ENCODE measurements around the gene SRMS.

Gene SRMS

DNA sequence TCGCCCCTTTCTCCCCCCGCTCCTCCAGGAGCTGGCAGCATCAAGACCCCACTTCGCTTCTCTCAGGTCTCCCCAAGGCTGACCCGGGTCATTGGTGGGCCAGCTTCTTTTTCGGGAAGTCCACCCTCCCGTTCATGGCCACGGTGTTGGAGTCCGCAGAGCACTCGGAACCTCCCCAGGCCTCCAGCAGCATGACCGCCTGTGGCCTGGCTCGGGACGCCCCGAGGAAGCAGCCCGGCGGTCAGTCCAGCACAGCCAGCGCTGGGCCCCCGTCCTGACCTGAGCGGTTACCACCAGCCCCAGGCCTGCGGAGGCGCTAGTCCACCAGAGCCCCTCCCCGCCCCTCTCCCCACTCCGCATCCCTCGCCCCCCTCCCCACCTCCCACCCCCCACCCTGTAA lies 25.9 kb downstream of the SRMS start:
- peaks cover 33% of the 10 kb centered on the region for H3K27me3 ChIP-seq (replicated peaks; ENCODE audit: insufficient read depth, low read length)
- no peaks in the 10 kb centered on the region for H3K36me3 ChIP-seq (replicated peaks; ENCODE audit: insufficient read depth, low read length)
- H3K9ac ChIP-seq (ENCODE audit: low read length): peak overlapping the region; percentile 73
- no peak overlapping the region for H3K27ac ChIP-seq (ENCODE audit: low read length)
- H3F3A ChIP-seq (ENCODE audit: insufficient read depth, low read length): peaks cover 7% of the 10 kb centered on the region; the same call in 1 of the 2 replicates
- no peaks in the 10 kb centered on the region for H3K9me2 ChIP-seq (replicated peaks; ENCODE audit: insufficient read depth, low read length)
- 0 out of 2 replicates have a peak, but pooled peaks cover 4% of the 10 kb centered on the region for H3K4me1 ChIP-seq (ENCODE audit: low read length)
- TF ChIP-seq CTCF (IDR thresholded peaks at IDR 0.05; ENCODE audit: low read length): no peak
- TF ChIP-seq EZH2phosphoT487 (IDR thresholded peaks at IDR 0.05; ENCODE audit: low read length): no peak
- no peaks in the 10 kb centered on the region for H3K9me3 ChIP-seq (replicated peaks; ENCODE audit: insufficient read depth, low read length)
- H3K4me3 ChIP-seq (ENCODE audit: low read length): peak overlapping the region; percentile 84
- DNase-seq: no peak
- H3K4me2 ChIP-seq (ENCODE audit: low read depth, low read length): peak overlapping the region; percentile 99
- H2AFZ ChIP-seq (ENCODE audit: low read length): no peak overlapping the region
- H3K79me2 ChIP-seq (ENCODE audit: low read length): peaks cover 15% of the 10 kb centered on the region
- H4K20me1 ChIP-seq (ENCODE audit: insufficient read depth, low read length): no peaks in the 10 kb centered on the region

- peak overlapping the region; percentile 73 for H3K9ac ChIP-seq (ENCODE audit: low read length)
- TF ChIP-seq CTCF (IDR thresholded peaks at IDR 0.05; ENCODE audit: low read length): peak; percentile 14
- TF ChIP-seq EZH2phosphoT487 (IDR thresholded peaks at IDR 0.05; ENCODE audit: low read length): no peak
- H3K9me2 ChIP-seq (replicated peaks; ENCODE audit: insufficient read depth, low read length): no peaks in the 10 kb centered on the region
Measured at GRCh38 chr20:63520934-63521601, 26.5 kb downstream of the SRMS start.

GRCh38 chr20:63520504-63520933 lies 27.0 kb downstream of the SRMS start, which contains the start of gene PPDPF:
Gene PPDPF (plus strand): TSS chr20:63520765. CDS start chr20:63521309, 544 bp downstream.
- DNase-seq: peak; percentile 77
- TF ChIP-seq EZH2phosphoT487 (IDR thresholded peaks at IDR 0.05; ENCODE audit: low read length): no peak
- no peak for TF ChIP-seq EZH2 (optimal IDR thresholded peaks at IDR 0.05; ENCODE audit: low read depth, low read length)
- no peak for TF ChIP-seq CTCF (IDR thresholded peaks at IDR 0.05; ENCODE audit: low read length)
- peak within 1 kb of the TSS; percentile 73 for H3K9ac ChIP-seq (ENCODE audit: low read length)
- no peaks in the 10 kb centered on the region for H3K9me3 ChIP-seq (replicated peaks; ENCODE audit: insufficient read depth, low read length)
- peaks cover 7% of the 10 kb centered on the region; the same call in 1 of the 2 replicates for H3F3A ChIP-seq (ENCODE audit: insufficient read depth, low read length)
- peaks cover 37% of the 10 kb centered on the region for H3K27me3 ChIP-seq (replicated peaks; ENCODE audit: insufficient read depth, low read length)
- 0 out of 2 replicates have a peak, but pooled peaks cover 4% of the 10 kb centered on the region for H3K4me1 ChIP-seq (ENCODE audit: low read length)
- H3K4me3 ChIP-seq (ENCODE audit: low read length): peak within 1 kb of the TSS; percentile 84
- peak within 1 kb of the TSS; percentile 96 for H2AFZ ChIP-seq (ENCODE audit: low read length)
- H3K79me2 ChIP-seq (ENCODE audit: low read length): peaks cover 15% of the 10 kb centered on the region
- peak within 1 kb of the TSS; percentile 99 for H3K4me2 ChIP-seq (ENCODE audit: low read depth, low read length)
- no peaks in the 10 kb centered on the region for H4K20me1 ChIP-seq (ENCODE audit: insufficient read depth, low read length)
- H3K36me3 ChIP-seq (replicated peaks; ENCODE audit: insufficient read depth, low read length): no peaks in the 10 kb centered on the region
- no peaks in the 10 kb centered on the region for H3K9me2 ChIP-seq (replicated peaks; ENCODE audit: insufficient read depth, low read length)
- H3K27ac ChIP-seq (ENCODE audit: low read length): no peak within 1 kb of the TSS

More at GRCh38 chr20:63520934-63521601, 26.5 kb downstream of the SRMS start:
- Histone ChIP-seq H3K27me3 (replicated peaks; ENCODE audit: insufficient read depth, low read length) (peaks cover 33% of the 10 kb centered on the region), H3K9me3 (replicated peaks; ENCODE audit: insufficient read depth, low read length) (no peaks in the 10 kb centered on the region), H3K79me2 (ENCODE audit: low read length) (peaks cover 15% of the 10 kb centered on the region), H3K4me1 (ENCODE audit: low read length) (0 out of 2 replicates have a peak, but pooled peaks cover 4% of the 10 kb centered on the region), H2AFZ (ENCODE audit: low read length) (no peak overlapping the region; the same call in 1 of the 2 replicates), H3F3A (ENCODE audit: insufficient read depth, low read length) (peaks cover 7% of the 10 kb centered on the region; the same call in 1 of the 2 replicates), H4K20me1 (ENCODE audit: insufficient read depth, low read length) (no peaks in the 10 kb centered on the region), H3K4me2 (ENCODE audit: low read depth, low read length) (peak overlapping the region; percentile 99), H3K27ac (ENCODE audit: low read length) (no peak overlapping the region), H3K4me3 (ENCODE audit: low read length) (peak overlapping the region; percentile 84), H3K36me3 (replicated peaks; ENCODE audit: insufficient read depth, low read length) (no peaks in the 10 kb centered on the region)
- DNase-seq: peak; percentile 79

Measured in MM.1S (cell line).